Fibroblast of mammary gland (primary cell): ENCODE data around the gene MAP3K20.

ENCODE experiments used
- DNase-seq: peaks from one replicate; pipeline ENCODE4 v3.0.0-alpha.2; 2010; ENCODE audit warnings: low read depth
- H3K4me3 ChIP-seq: 2 replicates; pipeline ENCODE4 v1.5.1; 2011; ENCODE audit warnings: low read depth, mild to moderate bottlenecking, low read length, moderate library complexity; ENCODE audit not compliant: control insufficient read depth
- TF ChIP-seq, protein P1 (sequence below): conservative IDR thresholded peaks from 2 replicates; pipeline ENCODE4 v1.5.1; 2011; ENCODE audit warnings: low read depth, low read length, inconsistent platforms; ENCODE audit not compliant: control insufficient read depth, insufficient read depth

MAP3K20 gene

GRCh38 chr2:173051463-173052215, 24.0 kb upstream of the MAP3K20 start:
- no peak overlapping the region for H3K4me3 ChIP-seq
- TF ChIP-seq, protein P1, sequence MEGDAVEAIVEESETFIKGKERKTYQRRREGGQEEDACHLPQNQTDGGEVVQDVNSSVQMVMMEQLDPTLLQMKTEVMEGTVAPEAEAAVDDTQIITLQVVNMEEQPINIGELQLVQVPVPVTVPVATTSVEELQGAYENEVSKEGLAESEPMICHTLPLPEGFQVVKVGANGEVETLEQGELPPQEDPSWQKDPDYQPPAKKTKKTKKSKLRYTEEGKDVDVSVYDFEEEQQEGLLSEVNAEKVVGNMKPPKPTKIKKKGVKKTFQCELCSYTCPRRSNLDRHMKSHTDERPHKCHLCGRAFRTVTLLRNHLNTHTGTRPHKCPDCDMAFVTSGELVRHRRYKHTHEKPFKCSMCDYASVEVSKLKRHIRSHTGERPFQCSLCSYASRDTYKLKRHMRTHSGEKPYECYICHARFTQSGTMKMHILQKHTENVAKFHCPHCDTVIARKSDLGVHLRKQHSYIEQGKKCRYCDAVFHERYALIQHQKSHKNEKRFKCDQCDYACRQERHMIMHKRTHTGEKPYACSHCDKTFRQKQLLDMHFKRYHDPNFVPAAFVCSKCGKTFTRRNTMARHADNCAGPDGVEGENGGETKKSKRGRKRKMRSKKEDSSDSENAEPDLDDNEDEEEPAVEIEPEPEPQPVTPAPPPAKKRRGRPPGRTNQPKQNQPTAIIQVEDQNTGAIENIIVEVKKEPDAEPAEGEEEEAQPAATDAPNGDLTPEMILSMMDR = no peak
- no peak for DNase-seq

- no peak for DNase-seq
- no peak overlapping the region for H3K4me3 ChIP-seq
- TF ChIP-seq, protein P1 = no peak
These were observed 22.5 kb upstream of the MAP3K20 start for GRCh38 chr2:173053043-173053699.

DNA sequence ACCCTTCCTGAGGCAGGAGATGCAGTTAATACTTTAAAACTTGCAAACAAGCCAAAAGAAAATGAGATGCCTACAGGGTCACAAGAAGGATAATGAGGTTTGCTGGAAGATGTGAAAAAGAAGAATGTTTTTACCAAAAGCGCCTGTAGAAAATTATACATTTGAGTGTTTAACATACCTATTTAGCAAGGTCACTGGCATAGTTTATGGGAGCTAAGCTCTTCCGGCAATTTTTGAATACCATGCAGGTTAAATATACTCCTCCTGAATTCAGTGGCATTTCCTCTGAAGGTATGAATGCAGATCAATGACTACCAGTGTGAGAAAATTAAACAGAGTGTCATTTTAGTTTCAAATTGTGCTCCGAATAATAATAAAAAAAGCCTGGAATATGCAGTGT, 21.2 kb upstream of the MAP3K20 start:
- H3K4me3 ChIP-seq = no peak overlapping the region
- DNase-seq = no peak
- TF ChIP-seq, protein P1 = no peak

- peak; percentile 54 for DNase-seq
- TF ChIP-seq, protein P1 = no peak
- H3K4me3 ChIP-seq = no peak overlapping the region
These were observed 18.8 kb upstream of the MAP3K20 start for GRCh38 chr2:173056705-173057364.

- no peak overlapping the region for H3K4me3 ChIP-seq
- DNase-seq = peak; percentile 76
- TF ChIP-seq, protein P1 = no peak
These were observed 17.5 kb upstream of the MAP3K20 start for GRCh38 chr2:173058097-173058496.

- DNase-seq = no peak
- TF ChIP-seq, protein P1 = no peak
- H3K4me3 ChIP-seq = no peak overlapping the region
These were observed 17.0 kb upstream of the MAP3K20 start for GRCh38 chr2:173058673-173059072.
